A673 (cell line): ENCODE results near the gene GPC1. TPM values are rescaled to one million over a fixed set of nuclear protein-coding genes. Genes with fewer than 3 reads are reported as not detected.

Experiments used
- BruUV-seq: library from RNA; stranded (reverse); fragments of 400-500 nt; replicated peaks from 2 replicates; lab custom pipeline; 2021; lab: Mats Ljungman, UMichigan
- CTCF ChIA-PET: fragments of 300-600 bp; sonication (Branson Sonifier 250); formaldehyde crosslinking; loops from one replicate; lab custom pipeline; 2022; ENCODE audit warnings: antibody characterized with exemption; lab: Charles Lee
- POLR2A ChIA-PET: fragments of 300-600 bp; sonication (Branson Sonifier 250); formaldehyde crosslinking; loops from one replicate; lab custom pipeline; 2022; ENCODE audit warnings: antibody characterized with exemption; ENCODE audit not compliant: low non-redundant PET; lab: Charles Lee
- DNase-seq: peaks from one replicate; pipeline ENCODE4 v3.0.0-alpha.2; 2015; ENCODE audit warnings: low spot score
- H3K27ac ChIP-seq: fragments of 200-600 bp; sonication (generic); 2 replicates; pipeline ENCODE4 v1.5.1; 2016; ENCODE audit warnings: mixed run types, low read depth, mild to moderate bottlenecking, mixed read lengths, antibody characterized with exemption, low read length; ENCODE audit not compliant: poor library complexity, severe bottlenecking
- H3K27me3 ChIP-seq: fragments of 200-600 bp; sonication (generic); replicated peaks from 2 replicates; pipeline ENCODE4 v1.6.1; 2017; ENCODE audit warnings: mixed run types, low read depth, mild to moderate bottlenecking, mixed read lengths, antibody characterized with exemption, low read length; ENCODE audit not compliant: insufficient read depth, poor library complexity
- H3K36me3 ChIP-seq: fragments of 200-600 bp; sonication (generic); 2 replicates; pipeline ENCODE4 v1.6.1; 2016; ENCODE audit warnings: mixed run types, mild to moderate bottlenecking, mixed read lengths, antibody characterized with exemption, low read length; ENCODE audit not compliant: insufficient read depth, poor library complexity, severe bottlenecking
- H3K4me1 ChIP-seq: fragments of 200-600 bp; sonication (generic); 2 replicates; pipeline ENCODE4 v1.6.1; 2017; ENCODE audit warnings: mixed run types, mild to moderate bottlenecking, mixed read lengths, antibody characterized with exemption, low read length; ENCODE audit not compliant: insufficient read depth, poor library complexity, severe bottlenecking
- H3K4me3 ChIP-seq: fragments of 200-600 bp; sonication (generic); 2 replicates; pipeline ENCODE4 v1.5.1; 2016; ENCODE audit warnings: low read depth, mixed run types, mild to moderate bottlenecking, mixed read lengths, low read length; ENCODE audit not compliant: poor library complexity, severe bottlenecking
- H3K9me3 ChIP-seq: fragments of 200-600 bp; sonication (generic); 2 replicates; pipeline ENCODE4 v1.6.1; 2016; ENCODE audit warnings: mixed run types, low read depth, mild to moderate bottlenecking, mixed read lengths, antibody characterized with exemption, low read length; ENCODE audit not compliant: poor library complexity, severe bottlenecking
- EZH2 ChIP-seq: fragments of 200-600 bp; sonication (generic); IDR thresholded peaks from 2 replicates; pipeline ENCODE4 v1.6.1; 2017; ENCODE audit warnings: borderline replicate concordance, low read depth, mild to moderate bottlenecking, mixed read lengths, antibody characterized with exemption, low read length; ENCODE audit not compliant: poor library complexity, severe bottlenecking
- intact Hi-C: fragments of 100-400 bp; cut with micrococcal nuclease; formaldehyde crosslinking; loops from one replicate; pipeline ENCODE4 v1.10.0; 2022; ENCODE audit not compliant: unreplicated experiment
- total RNA-seq: library from RNA; stranded (reverse); gene quantifications from 2 replicates; pipeline ENCODE4 v1.2.3, GENCODE V29; 2021
- TF ChIP-seq, protein P1 (sequence below): fragments of 300-800, 200-600 bp; sonication (generic); conservative IDR thresholded peaks from 2 replicates; pipeline ENCODE4 v1.5.1; 2017; ENCODE audit warnings: low read depth, mild to moderate bottlenecking, antibody characterized with exemption, low read length, moderate library complexity, mixed read lengths

GPC1 gene
- total RNA-seq, 1 experiment from 2014 or later: 21.2 TPM

DNA sequence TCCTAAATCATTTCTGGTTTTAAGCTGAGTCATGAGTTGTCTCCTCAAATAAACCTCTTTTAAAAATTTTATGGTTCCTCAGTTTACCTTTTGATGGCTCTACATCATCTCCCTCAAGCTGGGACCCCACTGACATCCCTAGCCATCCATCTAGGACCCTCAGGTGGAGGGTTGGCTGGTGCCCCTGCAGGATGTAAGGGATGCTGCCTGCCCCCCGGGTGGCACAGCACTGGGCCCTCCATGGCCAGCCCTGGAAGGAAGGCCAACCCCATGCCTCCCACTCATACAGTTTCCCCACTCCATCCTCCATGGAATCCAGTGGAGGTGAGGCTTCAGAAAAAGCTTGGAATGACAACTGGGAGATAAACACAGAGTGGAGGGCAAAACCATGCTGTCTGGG is 17.2 kb upstream of the GPC1 start:
- Histone ChIP-seq H3K4me3 (no peak overlapping the region), H3K4me1 (no peaks in the 10 kb centered on the region), H3K9me3 (peaks cover 12% of the 10 kb centered on the region), H3K27me3 (no peaks in the 10 kb centered on the region), H3K36me3 (no peaks in the 10 kb centered on the region), H3K27ac (no peak overlapping the region)
- intact Hi-C loops: no loop called here
- POLR2A ChIA-PET: no interaction called here
- CTCF ChIA-PET: no interaction called here
- no TSS peak for BruUV-seq
- DNase-seq: no peak
- no peak for TF ChIP-seq EZH2

DNA sequence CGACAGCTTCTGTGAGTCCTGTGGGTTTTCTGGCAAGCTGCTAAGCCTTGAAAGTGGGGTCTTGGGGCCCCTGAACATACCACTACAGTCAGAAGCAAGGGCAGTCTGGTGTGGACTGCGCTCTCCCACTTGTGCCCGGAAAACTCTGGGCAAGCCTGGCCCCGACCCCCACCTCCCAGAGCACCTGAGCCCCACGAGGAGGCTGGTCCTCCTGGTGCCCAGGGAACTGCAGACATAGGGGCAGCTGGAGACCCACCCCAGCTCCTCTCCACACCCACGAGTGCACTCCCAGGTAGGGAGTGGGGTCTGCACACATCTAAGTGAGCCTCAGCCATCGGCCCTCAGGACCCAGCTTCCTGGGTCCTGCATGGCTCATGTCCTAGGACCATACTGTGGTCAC is 16.2 kb upstream of the GPC1 start:
- intact Hi-C loops: no loop called here
- Histone ChIP-seq H3K27ac (no peak overlapping the region), H3K9me3 (peaks cover 12% of the 10 kb centered on the region), H3K27me3 (no peaks in the 10 kb centered on the region), H3K4me1 (no peaks in the 10 kb centered on the region), H3K4me3 (no peak overlapping the region), H3K36me3 (no peaks in the 10 kb centered on the region)
- TF ChIP-seq, protein P1, sequence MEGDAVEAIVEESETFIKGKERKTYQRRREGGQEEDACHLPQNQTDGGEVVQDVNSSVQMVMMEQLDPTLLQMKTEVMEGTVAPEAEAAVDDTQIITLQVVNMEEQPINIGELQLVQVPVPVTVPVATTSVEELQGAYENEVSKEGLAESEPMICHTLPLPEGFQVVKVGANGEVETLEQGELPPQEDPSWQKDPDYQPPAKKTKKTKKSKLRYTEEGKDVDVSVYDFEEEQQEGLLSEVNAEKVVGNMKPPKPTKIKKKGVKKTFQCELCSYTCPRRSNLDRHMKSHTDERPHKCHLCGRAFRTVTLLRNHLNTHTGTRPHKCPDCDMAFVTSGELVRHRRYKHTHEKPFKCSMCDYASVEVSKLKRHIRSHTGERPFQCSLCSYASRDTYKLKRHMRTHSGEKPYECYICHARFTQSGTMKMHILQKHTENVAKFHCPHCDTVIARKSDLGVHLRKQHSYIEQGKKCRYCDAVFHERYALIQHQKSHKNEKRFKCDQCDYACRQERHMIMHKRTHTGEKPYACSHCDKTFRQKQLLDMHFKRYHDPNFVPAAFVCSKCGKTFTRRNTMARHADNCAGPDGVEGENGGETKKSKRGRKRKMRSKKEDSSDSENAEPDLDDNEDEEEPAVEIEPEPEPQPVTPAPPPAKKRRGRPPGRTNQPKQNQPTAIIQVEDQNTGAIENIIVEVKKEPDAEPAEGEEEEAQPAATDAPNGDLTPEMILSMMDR: no peak
- no peak for TF ChIP-seq EZH2
- ChIA-PET CTCF (no interaction called here), POLR2A (no interaction called here)
- no TSS peak for BruUV-seq
- DNase-seq: no peak

DNA sequence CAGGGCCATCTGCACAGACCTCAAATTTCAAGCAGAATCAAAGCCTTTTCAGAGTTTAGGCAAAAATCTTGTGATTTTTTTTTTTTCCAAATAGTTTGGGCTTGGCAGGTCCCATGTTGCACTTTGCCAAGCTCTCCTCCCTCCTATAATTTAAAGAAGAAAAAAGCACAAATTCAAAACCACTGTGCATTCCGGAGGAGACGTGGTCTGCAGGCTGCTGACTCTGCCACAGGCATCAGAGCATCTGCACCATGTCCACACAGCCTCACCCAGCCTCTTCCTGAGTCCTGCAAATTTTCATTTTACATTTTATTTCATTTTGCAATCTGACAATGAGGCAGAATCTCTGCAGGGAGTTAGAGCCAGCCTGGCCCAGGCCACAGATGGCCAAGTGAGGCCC is 15.7 kb upstream of the GPC1 start:
- BruUV-seq: no TSS peak
- no peaks in the 10 kb centered on the region for H3K4me1 ChIP-seq
- TF ChIP-seq, protein P1: no peak
- TF ChIP-seq EZH2: no peak
- H3K27me3 ChIP-seq: no peaks in the 10 kb centered on the region
- no peaks in the 10 kb centered on the region for H3K36me3 ChIP-seq
- POLR2A ChIA-PET: no interaction called here
- H3K9me3 ChIP-seq: peaks cover 12% of the 10 kb centered on the region
- no peak overlapping the region for H3K27ac ChIP-seq
- CTCF ChIA-PET: no interaction called here
- intact Hi-C loops: no loop called here
- no peak overlapping the region for H3K4me3 ChIP-seq
- no peak for DNase-seq
